Right atrium auricular region (tissue), 2 donors: ENCODE results near the gene CNDP2. TPM values are rescaled to one million over a fixed set of nuclear protein-coding genes. Genes with fewer than 3 reads are reported as not detected.
"Not testable (repeated sequence)": the region's sequence is repeated elsewhere in the genome, so short reads cannot be mapped to it uniquely, and the experiment has no call there.

Source experiments
- DNase-seq: peaks from one replicate; pipeline ENCODE4 v3.0.0-alpha.2; 2019; ENCODE audit warnings: low spot score
- H3K27ac ChIP-seq, 2 donors: fragments of 200-600 bp; sonication (generic); 1 replicate in 1 of 2; 2 replicates in 1 of 2; pipeline ENCODE4 v1.5.1; 2016 to 2019
- H3K27me3 ChIP-seq, 2 donors: fragments of 200-600 bp; sonication (generic); one replicate each; pipeline versions ENCODE4 v1.5.1 to v1.6.0; 2017 to 2019
- H3K36me3 ChIP-seq: fragments of 200-600 bp; sonication (generic); one replicate; pipeline ENCODE4 v1.5.1; 2016
- H3K4me1 ChIP-seq, 2 donors: fragments of 200-600 bp; sonication (generic); one replicate each; pipeline versions ENCODE4 v1.5.1 to v1.6.0; 2017 to 2019
- H3K4me3 ChIP-seq, 2 donors: fragments of 200-600 bp; sonication (generic); 1 replicate in 1 of 2; 2 replicates in 1 of 2; pipeline ENCODE4 v1.5.1; 2017 to 2019; ENCODE audit warnings: mild to moderate bottlenecking in 1 of 2, moderate library complexity in 1 of 2
- H3K9me3 ChIP-seq, 2 donors: fragments of 200-600 bp; sonication (generic); one replicate each; pipeline ENCODE4 v1.5.1; 2019
- total RNA-seq, 2 donors: library from RNA; depleted of rRNA; stranded (reverse); fragments of >200 nt; gene quantifications; one replicate each; pipeline ENCODE4 v1.1.0, GENCODE V29; 2016
- TF ChIP-seq, protein P1 (sequence below), 2 donors: fragments of 200-600 bp; sonication (generic); IDR thresholded peaks; one replicate each; pipeline ENCODE4 v1.5.1; 2019; ENCODE audit warnings: antibody characterized with exemption in 2 of 2

Gene CNDP2
- total RNA-seq, 2 donors from 2014 or later: 31.2 to 62.6 TPM

DNA sequence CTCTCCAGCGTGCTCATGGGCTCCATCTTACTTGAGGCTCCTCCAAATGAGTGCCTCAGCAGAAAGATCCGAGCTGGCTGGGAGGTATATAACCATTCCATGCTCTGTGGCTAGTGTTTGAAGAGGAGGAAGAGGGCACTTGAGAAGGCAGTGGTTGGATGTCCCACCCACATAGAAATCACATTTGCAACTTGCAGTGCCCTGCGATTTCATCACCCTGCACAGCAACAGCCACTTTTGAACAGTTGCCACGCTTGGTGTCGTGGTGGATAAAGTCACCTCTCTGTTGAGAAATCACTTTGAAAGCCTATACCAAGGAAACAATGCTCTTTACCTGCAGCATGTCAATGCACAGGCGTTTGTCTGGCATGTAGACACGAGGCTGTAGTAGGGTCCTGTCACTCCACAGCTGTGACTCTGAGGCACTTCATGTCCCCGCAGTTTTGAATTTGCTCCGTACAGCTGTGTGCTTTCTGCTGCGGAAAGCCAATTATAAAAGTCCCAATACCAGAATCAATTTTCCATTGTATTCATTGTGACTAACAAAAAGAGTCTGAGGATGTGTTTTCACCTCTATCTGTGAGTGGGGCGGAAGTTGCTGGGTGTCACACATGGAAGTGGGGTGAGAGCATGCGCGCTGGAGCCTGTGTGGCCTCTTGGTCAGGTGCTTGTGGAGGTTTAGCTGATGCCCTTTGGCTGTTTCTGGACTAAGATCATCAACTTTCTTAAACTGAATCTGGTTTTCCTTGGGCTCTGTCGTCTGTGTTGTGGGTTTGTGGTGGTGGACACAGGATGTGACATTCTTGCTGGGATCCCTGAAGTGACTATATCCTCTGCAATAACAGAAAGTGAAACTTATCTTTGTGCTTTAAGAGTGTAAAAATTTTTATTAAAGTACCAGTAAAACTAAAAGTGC is 2.8 kb downstream of the CNDP2 start:
- no peak for DNase-seq
- Histone ChIP-seq H3K4me3 (peak overlapping the region in 1 of 2 donors; percentile 21), H3K27me3 (no peaks in the 10 kb centered on the region), H3K4me1 (peaks cover 0 to 36% of the 10 kb centered on the region in 2 donors), H3K9me3 (no peaks in the 10 kb centered on the region), H3K27ac (peak overlapping the region; percentile 41 to 61), H3K36me3 (peaks cover 30% of the 10 kb centered on the region)
- TF ChIP-seq, protein P1, sequence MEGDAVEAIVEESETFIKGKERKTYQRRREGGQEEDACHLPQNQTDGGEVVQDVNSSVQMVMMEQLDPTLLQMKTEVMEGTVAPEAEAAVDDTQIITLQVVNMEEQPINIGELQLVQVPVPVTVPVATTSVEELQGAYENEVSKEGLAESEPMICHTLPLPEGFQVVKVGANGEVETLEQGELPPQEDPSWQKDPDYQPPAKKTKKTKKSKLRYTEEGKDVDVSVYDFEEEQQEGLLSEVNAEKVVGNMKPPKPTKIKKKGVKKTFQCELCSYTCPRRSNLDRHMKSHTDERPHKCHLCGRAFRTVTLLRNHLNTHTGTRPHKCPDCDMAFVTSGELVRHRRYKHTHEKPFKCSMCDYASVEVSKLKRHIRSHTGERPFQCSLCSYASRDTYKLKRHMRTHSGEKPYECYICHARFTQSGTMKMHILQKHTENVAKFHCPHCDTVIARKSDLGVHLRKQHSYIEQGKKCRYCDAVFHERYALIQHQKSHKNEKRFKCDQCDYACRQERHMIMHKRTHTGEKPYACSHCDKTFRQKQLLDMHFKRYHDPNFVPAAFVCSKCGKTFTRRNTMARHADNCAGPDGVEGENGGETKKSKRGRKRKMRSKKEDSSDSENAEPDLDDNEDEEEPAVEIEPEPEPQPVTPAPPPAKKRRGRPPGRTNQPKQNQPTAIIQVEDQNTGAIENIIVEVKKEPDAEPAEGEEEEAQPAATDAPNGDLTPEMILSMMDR (IDR thresholded peaks at IDR 0.05): no peak

DNA sequence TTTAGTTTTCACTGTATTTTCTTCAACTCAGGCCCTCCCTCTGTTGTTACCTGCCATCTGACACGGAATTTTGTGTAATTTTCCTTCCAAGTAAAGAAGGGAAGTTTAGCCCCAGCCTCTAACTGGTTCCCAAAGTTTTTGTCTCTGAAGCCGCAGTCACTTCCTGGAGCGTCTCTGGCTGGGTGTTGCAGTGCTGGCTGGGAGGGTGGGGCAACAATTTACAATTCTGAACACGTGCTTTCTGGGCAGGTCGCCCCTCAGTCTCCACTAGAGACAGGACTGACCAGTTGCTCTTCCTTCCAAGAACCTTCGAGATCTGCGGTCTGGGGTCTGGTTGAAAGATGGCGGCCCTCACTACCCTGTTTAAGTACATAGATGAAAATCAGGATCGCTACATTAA is 3.5 kb downstream of the CNDP2 start:
- no peaks in the 10 kb centered on the region for H3K9me3 ChIP-seq
- H3K36me3 ChIP-seq: peaks cover 37% of the 10 kb centered on the region
- H3K27ac ChIP-seq: peak overlapping the region; percentile 41 to 61
- TF ChIP-seq, protein P1 (IDR thresholded peaks at IDR 0.05): no peak
- H3K27me3 ChIP-seq: no peaks in the 10 kb centered on the region
- H3K4me3 ChIP-seq: peak overlapping the region in 1 of 2 donors; percentile 21
- peak; percentile 63 for DNase-seq
- H3K4me1 ChIP-seq: peaks cover 0 to 36% of the 10 kb centered on the region in 2 donors

DNA sequence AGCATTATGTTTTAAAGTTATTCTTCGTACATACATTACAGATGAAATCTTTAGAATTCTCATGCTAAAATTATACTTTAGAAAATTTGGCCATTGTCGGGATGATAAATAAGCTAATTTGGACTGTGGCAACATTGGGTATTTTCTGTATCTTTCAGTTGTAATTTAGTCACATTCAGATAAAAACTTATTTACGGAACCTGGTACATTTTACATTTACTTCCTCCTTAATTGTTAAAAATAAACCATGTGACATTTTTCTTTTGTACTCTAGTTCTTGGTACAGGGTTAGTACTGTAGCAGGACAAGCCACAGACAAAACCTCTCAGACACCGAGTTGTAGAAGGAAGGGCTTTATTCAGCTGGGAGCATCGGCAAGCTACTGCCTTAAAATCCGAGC is 4.2 kb downstream of the CNDP2 start:
- Histone ChIP-seq H3K36me3 (peaks cover 41% of the 10 kb centered on the region), H3K4me3 (peak overlapping the region in 1 of 2 donors; percentile 21), H3K4me1 (peaks cover 0 to 30% of the 10 kb centered on the region in 2 donors), H3K27ac (peak overlapping the region in 1 of 2 donors; percentile 41), H3K27me3 (no peaks in the 10 kb centered on the region), H3K9me3 (no peaks in the 10 kb centered on the region)
- DNase-seq: no peak
- TF ChIP-seq, protein P1 (IDR thresholded peaks at IDR 0.05): no peak

DNA sequence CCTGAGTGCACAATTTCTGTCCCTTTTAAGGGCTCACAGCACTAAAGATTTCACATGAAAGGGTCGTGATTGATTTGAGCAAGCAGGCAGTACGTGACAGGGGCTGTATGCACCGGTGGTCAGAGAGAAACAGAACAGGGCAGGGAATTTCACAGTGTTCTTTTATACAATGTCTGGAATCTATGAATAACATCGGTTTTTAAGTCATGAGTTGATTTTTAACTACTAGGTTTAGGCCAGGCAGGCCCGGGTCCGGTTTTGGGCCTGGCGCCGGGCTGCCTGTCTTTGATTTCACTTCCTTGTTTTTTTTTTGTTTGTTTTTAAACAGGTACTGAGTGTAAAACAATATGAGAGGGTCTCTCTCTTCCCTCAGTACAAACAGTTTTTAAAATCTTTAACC is 4.6 kb downstream of the CNDP2 start:
- H3K4me3 ChIP-seq, H3K27me3 ChIP-seq, H3K9me3 ChIP-seq, DNase-seq: not testable (repeated sequence)
- Histone ChIP-seq H3K27ac (peak overlapping the region in 1 of 2 donors; percentile 37), H3K36me3 (peaks cover 45% of the 10 kb centered on the region), H3K4me1 (peaks cover 0 to 30% of the 10 kb centered on the region in 2 donors)

DNA sequence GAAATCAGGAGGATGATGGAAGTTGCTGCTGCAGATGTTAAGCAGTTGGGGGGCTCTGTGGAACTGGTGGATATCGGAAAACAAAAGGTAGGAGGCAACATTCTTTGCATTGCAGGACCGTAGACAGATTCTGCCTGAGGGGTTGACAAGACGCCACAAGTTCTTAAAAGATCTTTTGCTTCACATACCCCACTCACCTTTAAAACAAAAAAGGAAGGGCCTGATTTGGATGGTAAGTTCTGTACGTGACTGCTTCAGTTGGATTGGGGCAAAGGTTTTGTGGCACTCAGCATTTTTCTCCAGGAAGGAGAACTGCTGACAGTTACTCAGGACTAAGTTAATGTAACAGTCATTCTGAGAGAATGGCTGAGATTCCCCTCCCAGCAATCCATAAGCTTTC is 5.2 kb downstream of the CNDP2 start:
- H3K9me3 ChIP-seq: no peaks in the 10 kb centered on the region
- DNase-seq: no peak
- H3K4me1 ChIP-seq: peaks cover 0 to 30% of the 10 kb centered on the region in 2 donors
- no peak overlapping the region for H3K4me3 ChIP-seq
- TF ChIP-seq, protein P1 (IDR thresholded peaks at IDR 0.05): no peak
- no peak overlapping the region for H3K27ac ChIP-seq
- peaks cover 50% of the 10 kb centered on the region for H3K36me3 ChIP-seq
- H3K27me3 ChIP-seq: no peaks in the 10 kb centered on the region

DNA sequence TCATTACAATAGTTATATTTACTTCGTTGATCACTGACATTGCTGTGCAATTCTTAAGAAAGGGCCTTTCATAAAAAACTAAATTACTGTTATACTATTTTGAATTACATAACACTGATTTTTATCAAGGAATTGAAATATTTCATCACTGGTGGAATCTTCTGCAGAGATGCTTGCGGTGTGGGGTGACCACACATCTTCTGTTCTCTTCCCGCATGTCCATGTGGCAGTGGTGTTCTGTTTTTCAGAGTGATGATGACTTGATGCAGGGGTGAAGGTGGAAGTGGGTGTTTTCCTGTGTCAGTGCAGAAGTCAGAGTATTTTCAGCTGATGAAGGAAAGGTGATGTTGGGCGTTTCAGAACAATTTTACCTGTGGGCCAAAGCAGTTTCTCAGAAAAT is 7.0 kb downstream of the CNDP2 start:
- peaks cover 0 to 14% of the 10 kb centered on the region in 2 donors for H3K4me1 ChIP-seq
- TF ChIP-seq, protein P1 (IDR thresholded peaks at IDR 0.05): no peak
- DNase-seq: no peak
- H3K9me3 ChIP-seq: no peaks in the 10 kb centered on the region
- H3K27ac ChIP-seq: no peak overlapping the region
- H3K36me3 ChIP-seq: peaks cover 66% of the 10 kb centered on the region
- no peak overlapping the region for H3K4me3 ChIP-seq
- H3K27me3 ChIP-seq: no peaks in the 10 kb centered on the region
